Keratinocyte (primary cell): ENCODE data around the gene OR52B6. TPM values are rescaled to one million over a fixed set of nuclear protein-coding genes. Genes with fewer than 3 reads are reported as not detected.
A peak's percentile ranks its signal among the peaks of the same experiment; 100 is the strongest.

Experiments
- DNase-seq: peaks from one replicate; pipeline ENCODE4 v3.0.0-alpha.2; 2011; ENCODE audit warnings: low read depth, missing footprints, low spot score
- FAIRE-seq: peaks from 2 replicates; lab custom pipeline; 2011; peaks lifted over from hg19 to GRCh38; lab: Jason Lieb, UNC
- H2AFZ ChIP-seq: 2 replicates; pipeline ENCODE4 v1.6.0; 2012; ENCODE audit warnings: low read length, control low read depth, inconsistent platforms; ENCODE audit not compliant: control insufficient read depth
- H3K27ac ChIP-seq: 2 replicates; pipeline ENCODE4 v1.5.1; 2011; ENCODE audit warnings: low read length; ENCODE audit not compliant: control insufficient read depth, insufficient read depth
- H3K27me3 ChIP-seq: 3 replicates; pipeline ENCODE4 v1.6.0; 2011; ENCODE audit warnings: low read length; ENCODE audit not compliant: control insufficient read depth, insufficient read depth; ENCODE audit errors: extremely low read depth
- H3K36me3 ChIP-seq, 2 experiments: 2 replicates in 1 of 2; 3 replicates in 1 of 2; pipeline ENCODE4 v1.5.1; 2011; ENCODE audit warnings: low read length in 2 of 2, mild to moderate bottlenecking in 1 of 2; ENCODE audit not compliant: control insufficient read depth in 2 of 2, insufficient read depth in 2 of 2; ENCODE audit errors: extremely low read depth in 1 of 2
- H3K4me1 ChIP-seq: 3 replicates; pipeline ENCODE4 v1.5.1; 2011; ENCODE audit warnings: low read length; ENCODE audit not compliant: control insufficient read depth, insufficient read depth; ENCODE audit errors: extremely low read depth
- H3K4me2 ChIP-seq: 3 replicates; pipeline ENCODE4 v1.6.0; 2011; ENCODE audit warnings: low read depth, low read length; ENCODE audit not compliant: control insufficient read depth, insufficient read depth; ENCODE audit errors: extremely low read depth
- H3K4me3 ChIP-seq, 3 experiments: fragments of 200-600 bp in 1 of 3; sonication (generic) in 1 of 3; 2 replicates in 2 of 3; 3 replicates in 1 of 3; pipeline ENCODE4 v1.5.1; 2011 to 2016; ENCODE audit warnings: low read length in 3 of 3, mild to moderate bottlenecking in 3 of 3, control low read depth in 2 of 3, inconsistent platforms in 1 of 3, low read depth in 1 of 3, mixed read lengths in 1 of 3, mixed run types in 1 of 3, moderate library complexity in 1 of 3; ENCODE audit not compliant: control insufficient read depth in 2 of 3, insufficient read depth in 2 of 3; ENCODE audit errors: extremely low read depth in 1 of 3
- H3K79me2 ChIP-seq: 2 replicates; pipeline ENCODE4 v1.6.0; 2012; ENCODE audit warnings: low read length; ENCODE audit not compliant: control insufficient read depth, insufficient read depth
- H3K9ac ChIP-seq: 3 replicates; pipeline ENCODE4 v1.6.0; 2011; ENCODE audit warnings: low read length; ENCODE audit not compliant: control insufficient read depth, insufficient read depth; ENCODE audit errors: extremely low read depth
- H3K9me1 ChIP-seq: 3 replicates; pipeline ENCODE4 v1.6.0; 2011; ENCODE audit warnings: low read length; ENCODE audit not compliant: control insufficient read depth, insufficient read depth; ENCODE audit errors: extremely low read depth
- H3K9me3 ChIP-seq: 2 replicates; pipeline ENCODE4 v1.5.1; 2012; ENCODE audit warnings: low read depth, low read length; ENCODE audit not compliant: control insufficient read depth
- H4K20me1 ChIP-seq: 3 replicates; pipeline ENCODE4 v1.6.0; 2011; ENCODE audit warnings: low read length; ENCODE audit not compliant: control insufficient read depth, insufficient read depth; ENCODE audit errors: extremely low read depth
- EZH2 ChIP-seq: IDR thresholded peaks from one replicate; pipeline ENCODE4 v1.6.1; 2012; ENCODE audit warnings: inconsistent platforms, mild to moderate bottlenecking, low read length, moderate library complexity
- dilution Hi-C: fragments of 300-500 bp; cut with MboI; formaldehyde crosslinking; loops from one replicate; pipeline ENCODE4 v1.7.0; 2020; ENCODE audit warnings: low sequenced_read_pairs; ENCODE audit not compliant: extremely low pct_ligation_motif_present
- polyA plus RNA-seq, 5 experiments: library from polyadenylated mRNA; depleted of rRNA in 3 of 5; stranded (reverse) in 3 of 5; stranded (forward) in 1 of 5; unstranded in 1 of 5; fragments of >200 nt; gene quantifications; 1 replicate in 1 of 5; 2 replicates in 3 of 5; 3 replicates in 1 of 5; pipeline versions ENCODE4 v1.2.1 to v1.2.3, GENCODE V29; 2011 to 2012; ENCODE audit warnings: missing spikeins in 2 of 5, low read depth in 1 of 5, low replicate concordance in 1 of 5
- TF ChIP-seq, protein P1 (sequence below), 3 experiments: IDR thresholded peaks in 1 of 3; conservative IDR thresholded peaks in 1 of 3; optimal IDR thresholded peaks in 1 of 3; 2 replicates in 2 of 3; 3 replicates in 1 of 3; pipeline versions ENCODE3 to v1.5.1; 2011; ENCODE audit warnings: low read length in 3 of 3, mild to moderate bottlenecking in 3 of 3, moderate library complexity in 2 of 3, control low read depth in 1 of 3, inconsistent platforms in 1 of 3; ENCODE audit not compliant: insufficient read depth in 2 of 3; ENCODE audit errors: extremely low read depth in 1 of 3

Gene OR52B6
- polyA plus RNA-seq, 1 donor (not counting 4 experiments of a cell fraction or from before 2014, with no cell fraction given) = not detected

GRCh38 chr11:5621580-5621979 lies 40.9 kb downstream of the OR52B6 start:
- Histone ChIP-seq H3K79me2 (no peaks in the 10 kb centered on the region), H4K20me1 (no peaks in the 10 kb centered on the region), H3K36me3 (no peaks in the 10 kb centered on the region), H3K4me1 (peaks cover 52% of the 10 kb centered on the region), H3K4me3 (peak overlapping the region in 1 of 3 experiments; percentile 61), H3K4me2 (peak overlapping the region; percentile 82), H3K9me3 (no peaks in the 10 kb centered on the region), H3K9ac (peak overlapping the region; percentile 50), H3K27ac (peak overlapping the region; percentile 88), H2AFZ (no peak overlapping the region), H3K9me1 (no peaks in the 10 kb centered on the region), H3K27me3 (no peaks in the 10 kb centered on the region)
- FAIRE-seq (no peak), DNase-seq (no peak)
- dilution Hi-C loops = no loop called here
- TF ChIP-seq, protein P1, sequence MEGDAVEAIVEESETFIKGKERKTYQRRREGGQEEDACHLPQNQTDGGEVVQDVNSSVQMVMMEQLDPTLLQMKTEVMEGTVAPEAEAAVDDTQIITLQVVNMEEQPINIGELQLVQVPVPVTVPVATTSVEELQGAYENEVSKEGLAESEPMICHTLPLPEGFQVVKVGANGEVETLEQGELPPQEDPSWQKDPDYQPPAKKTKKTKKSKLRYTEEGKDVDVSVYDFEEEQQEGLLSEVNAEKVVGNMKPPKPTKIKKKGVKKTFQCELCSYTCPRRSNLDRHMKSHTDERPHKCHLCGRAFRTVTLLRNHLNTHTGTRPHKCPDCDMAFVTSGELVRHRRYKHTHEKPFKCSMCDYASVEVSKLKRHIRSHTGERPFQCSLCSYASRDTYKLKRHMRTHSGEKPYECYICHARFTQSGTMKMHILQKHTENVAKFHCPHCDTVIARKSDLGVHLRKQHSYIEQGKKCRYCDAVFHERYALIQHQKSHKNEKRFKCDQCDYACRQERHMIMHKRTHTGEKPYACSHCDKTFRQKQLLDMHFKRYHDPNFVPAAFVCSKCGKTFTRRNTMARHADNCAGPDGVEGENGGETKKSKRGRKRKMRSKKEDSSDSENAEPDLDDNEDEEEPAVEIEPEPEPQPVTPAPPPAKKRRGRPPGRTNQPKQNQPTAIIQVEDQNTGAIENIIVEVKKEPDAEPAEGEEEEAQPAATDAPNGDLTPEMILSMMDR (optimal IDR thresholded peaks at IDR 0.05 in 1 of 3, IDR thresholded peaks at IDR 0.05 in 1 of 3, conservative IDR thresholded peaks at IDR 0.05 in 1 of 3; ENCODE audit: extremely low read depth in 1 of 3, insufficient read depth in 2 of 3, low read length in 3 of 3) = no peak
- TF ChIP-seq EZH2 = no peak

DNA sequence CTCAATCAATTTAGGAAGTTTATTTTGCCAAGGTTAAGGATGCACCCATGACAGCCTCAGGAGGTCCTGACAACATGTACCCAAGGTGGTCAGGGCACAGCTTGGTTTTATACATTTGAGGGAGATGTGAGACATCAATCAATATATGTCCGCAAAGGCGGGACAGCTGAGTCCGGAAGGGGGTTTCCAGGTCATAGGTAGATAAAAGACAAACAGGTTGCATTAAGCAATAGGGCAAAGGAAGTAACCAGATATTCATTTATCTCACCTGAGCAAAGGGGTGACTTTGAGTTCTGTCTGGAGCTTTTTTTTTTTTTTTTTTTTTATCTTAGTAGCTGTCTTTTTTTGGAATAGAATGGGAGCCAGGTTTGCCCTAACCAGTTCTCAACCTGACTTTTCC lies 42.1 kb downstream of the OR52B6 start:
- TF ChIP-seq, protein P1 (optimal IDR thresholded peaks at IDR 0.05 in 1 of 3, IDR thresholded peaks at IDR 0.05 in 1 of 3, conservative IDR thresholded peaks at IDR 0.05 in 1 of 3; ENCODE audit: extremely low read depth in 1 of 3, insufficient read depth in 2 of 3, low read length in 3 of 3) = no peak
- Histone ChIP-seq H3K27ac (no peak overlapping the region), H3K9ac (no peak overlapping the region), H4K20me1 (no peaks in the 10 kb centered on the region), H3K79me2 (no peaks in the 10 kb centered on the region), H3K9me1 (no peaks in the 10 kb centered on the region), H3K36me3 (no peaks in the 10 kb centered on the region), H2AFZ (no peak overlapping the region), H3K9me3 (no peaks in the 10 kb centered on the region), H3K4me3 (no peak overlapping the region), H3K27me3 (no peaks in the 10 kb centered on the region), H3K4me1 (peaks cover 52% of the 10 kb centered on the region), H3K4me2 (no peak overlapping the region)
- FAIRE-seq (no peak), DNase-seq (no peak)
- dilution Hi-C loops = no loop called here
